GM21528 (cell line): Measurements from ENCODE around the gene PLK1.

Experiments
- ATAC-seq: cut with Tn5 transposase; IDR thresholded peaks from one replicate; pipeline ENCODE4 v1.9.1; 2021; ENCODE audit warnings: mild to moderate bottlenecking, moderate library complexity; ENCODE audit not compliant: unreplicated experiment, low FRiP score

The PLK1 gene

GRCh38 chr16:23679274-23679985 lies 741 bp downstream of the PLK1 start:
- no peak for ATAC-seq

- ATAC-seq: no peak
Observed at GRCh38 chr16:23679986-23680336, 1.3 kb downstream of the PLK1 start.

DNA sequence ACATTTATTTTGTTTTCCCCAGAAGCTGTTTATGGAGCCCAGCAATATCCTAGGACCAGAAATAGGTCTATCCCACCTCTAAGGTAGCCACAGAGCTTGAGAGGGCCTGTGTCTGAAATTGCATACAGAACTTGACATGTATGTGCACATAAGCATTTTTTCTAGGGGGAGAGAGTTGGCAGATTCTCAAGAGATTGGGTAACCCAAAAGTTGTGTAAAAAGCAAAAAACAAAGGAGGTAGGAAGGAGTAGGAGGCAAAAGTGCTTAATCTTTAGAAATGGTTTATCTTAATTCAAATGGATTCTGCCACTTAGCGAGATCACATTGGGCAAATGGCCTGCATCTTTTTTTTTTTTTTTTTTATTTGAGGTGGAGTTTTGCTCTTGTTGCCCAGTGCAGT lies 3.5 kb downstream of the PLK1 start:
- no peak for ATAC-seq

GRCh38 chr16:23683487-23683886 lies 4.8 kb downstream of the PLK1 start:
- ATAC-seq: no peak

GRCh38 chr16:23687034-23687808 lies 8.5 kb downstream of the PLK1 start:
- no peak for ATAC-seq

GRCh38 chr16:23689442-23690187 lies 10.9 kb downstream of the PLK1 start:
- no peak for ATAC-seq

- no peak for ATAC-seq
Observed at GRCh38 chr16:23690771-23691482, 12.2 kb downstream of the PLK1 start.

DNA sequence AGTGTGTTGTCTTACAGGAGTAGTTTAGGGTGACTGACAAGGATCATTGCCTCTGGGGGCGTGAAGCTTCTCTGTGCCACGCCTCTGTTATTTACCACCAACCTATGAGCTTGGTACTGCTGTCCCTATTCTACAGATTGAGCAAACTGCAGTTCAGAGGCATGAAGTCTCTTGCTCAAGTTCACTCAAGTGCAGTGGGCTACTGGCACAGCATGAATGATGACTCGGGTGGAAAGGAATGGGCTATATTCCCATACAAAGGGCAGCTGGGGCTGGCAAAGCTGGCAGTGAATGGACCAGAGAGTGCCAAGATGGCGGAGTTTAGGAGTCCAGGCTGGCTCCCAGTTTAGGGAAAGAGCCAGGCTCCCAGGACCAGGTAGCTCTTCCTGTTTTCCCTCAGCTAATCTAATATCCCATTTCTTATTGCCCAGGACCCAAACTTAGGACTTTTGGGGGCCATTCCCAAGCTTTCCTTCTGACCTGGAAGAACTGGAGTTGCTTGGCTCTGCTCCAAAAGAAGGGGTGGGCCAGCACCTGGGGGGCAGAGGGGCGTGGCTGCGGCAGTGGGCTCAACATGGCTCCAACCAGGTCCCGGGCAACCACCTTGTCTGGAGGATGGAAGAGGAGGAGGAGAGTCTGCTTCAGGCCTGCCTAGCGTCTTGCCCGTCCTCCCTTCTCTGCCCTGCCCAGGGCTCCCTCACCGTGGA lies 12.9 kb downstream of the PLK1 start:
- no peak for ATAC-seq

- no peak for ATAC-seq
Observed at GRCh38 chr16:23692190-23692837, 13.6 kb downstream of the PLK1 start.

DNA sequence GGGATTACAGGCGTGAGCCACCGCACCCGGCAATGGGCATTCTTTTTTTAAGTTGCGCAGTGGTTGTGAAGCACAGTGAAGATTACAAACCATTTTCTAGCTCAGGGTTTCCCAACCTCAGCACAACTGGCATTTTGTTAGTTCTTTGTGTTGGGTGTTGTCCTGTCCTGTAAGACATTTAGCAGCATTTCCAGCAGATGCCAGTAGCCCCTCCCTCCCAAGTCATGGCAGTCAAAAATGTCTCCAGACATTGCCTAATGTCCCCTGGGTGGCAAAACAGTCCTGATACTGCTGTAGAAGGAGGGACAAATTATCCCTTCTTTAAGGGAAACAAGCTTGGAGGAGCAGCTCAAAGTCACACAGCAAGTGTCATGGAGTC lies 15.6 kb downstream of the PLK1 start:
- no peak for ATAC-seq

GRCh38 chr16:23694644-23695373 lies 16.1 kb downstream of the PLK1 start:
- no peak for ATAC-seq

DNA sequence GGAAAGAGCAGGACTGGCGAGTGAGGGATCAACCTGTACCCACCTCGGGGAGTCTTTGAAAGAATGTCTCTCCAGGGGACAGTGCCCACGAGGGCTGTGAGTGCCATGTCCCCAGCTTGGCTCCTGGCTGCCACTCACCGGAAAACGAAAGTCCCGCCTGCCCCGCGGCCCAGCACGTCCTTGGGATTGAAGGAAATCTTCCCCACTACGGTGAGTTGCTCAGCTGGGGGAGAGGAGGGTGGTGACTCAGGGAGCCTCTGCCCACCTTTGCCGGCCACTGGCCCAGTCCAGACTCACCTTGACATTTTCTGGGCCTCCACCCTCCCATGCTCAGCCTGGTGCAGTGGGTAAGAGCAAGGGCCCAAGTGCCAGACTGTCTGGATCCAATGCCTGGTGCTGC lies 17.1 kb downstream of the PLK1 start:
- ATAC-seq: no peak

- ATAC-seq: no peak
Observed at GRCh38 chr16:23699100-23699499, 20.4 kb downstream of the PLK1 start.

DNA sequence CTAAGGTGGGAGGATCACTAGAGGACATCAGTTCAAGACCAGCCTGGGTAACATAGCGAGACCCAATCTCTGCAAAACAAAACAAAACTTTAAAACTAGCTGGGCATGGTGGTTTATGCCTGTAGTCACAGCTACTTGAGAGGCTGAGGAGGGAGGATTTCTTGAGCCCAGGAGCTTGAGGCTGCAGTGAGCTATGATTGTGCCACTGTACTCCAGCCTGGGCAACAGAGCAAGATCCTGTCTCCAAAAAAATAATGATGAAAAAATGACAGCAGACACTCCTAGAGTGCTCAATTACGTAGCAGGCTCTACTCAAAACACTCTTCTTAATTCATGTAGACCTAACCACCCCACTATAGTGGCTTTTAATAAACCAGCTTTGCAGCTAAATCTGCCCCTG lies 21.4 kb downstream of the PLK1 start:
- no peak for ATAC-seq

DNA sequence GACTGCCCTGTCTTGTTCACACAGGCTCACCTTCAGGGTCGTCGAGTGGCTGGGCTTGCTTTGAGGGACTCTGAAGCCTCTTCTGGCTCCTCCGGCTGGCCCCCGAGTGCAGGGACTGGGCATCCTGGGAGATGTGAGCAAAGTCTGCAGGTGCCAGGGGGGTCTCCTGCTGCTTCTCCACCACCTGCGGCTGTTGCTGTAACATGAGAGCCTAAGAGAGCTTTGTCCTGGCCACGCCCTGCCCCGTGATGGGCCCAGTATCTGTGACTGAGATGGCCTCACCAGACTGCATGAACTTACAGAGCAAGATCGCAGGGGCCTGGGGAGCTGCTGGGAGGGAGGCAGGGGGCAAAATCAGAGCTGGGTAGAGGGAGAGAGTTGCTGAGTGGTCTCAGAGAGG lies 21.8 kb downstream of the PLK1 start:
- ATAC-seq: no peak

- ATAC-seq: no peak
Observed at GRCh38 chr16:23701045-23701444, 22.4 kb downstream of the PLK1 start.

DNA sequence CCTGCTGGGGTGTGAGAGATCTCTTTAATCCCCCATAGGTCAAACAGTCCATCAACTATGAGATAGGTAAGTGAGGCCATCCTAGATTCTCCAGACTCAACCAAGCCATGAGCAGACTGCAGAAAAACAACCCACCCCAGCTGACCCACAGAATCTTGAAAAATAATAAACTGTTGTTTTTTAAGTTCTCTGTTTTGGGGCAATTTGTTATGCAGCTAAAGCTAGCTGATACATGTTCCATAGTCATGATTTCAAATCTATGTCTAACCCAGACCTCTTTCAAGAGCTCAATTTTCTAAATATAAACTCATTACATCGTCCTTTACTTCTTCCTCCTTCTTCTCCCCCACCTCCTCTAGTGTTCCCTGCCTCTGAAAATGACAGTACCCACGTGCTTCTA lies 24.3 kb downstream of the PLK1 start:
- ATAC-seq: no peak

GRCh38 chr16:23704772-23705516 lies 26.3 kb downstream of the PLK1 start:
- no peak for ATAC-seq

GRCh38 chr16:23705517-23705902 lies 26.8 kb downstream of the PLK1 start:
- ATAC-seq: no peak
